Measurements from ENCODE around the gene UBA1.

DNA sequence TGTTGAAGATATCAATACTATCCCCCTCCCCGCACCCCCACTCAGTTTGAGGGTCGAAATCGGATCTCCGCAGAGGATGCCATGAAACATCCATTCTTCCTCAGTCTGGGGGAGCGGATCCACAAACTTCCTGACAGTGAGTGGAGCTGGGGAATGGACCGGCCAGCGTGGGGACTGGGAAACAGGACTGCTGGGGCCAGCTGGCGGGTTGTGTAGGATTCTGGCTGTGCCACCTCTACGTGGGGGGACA is 33.6 kb downstream of the UBA1 start:
- no peak for TF ChIP-seq CTCF (IDR thresholded peaks at IDR 0.05)
- no peak for TF ChIP-seq POLR2A (IDR thresholded peaks at IDR 0.05)
